Fibroblast of mammary gland (primary cell): ENCODE data around the gene TOPORS.

Experiments used
- DNase-seq: peaks from one replicate; pipeline ENCODE4 v3.0.0-alpha.2; 2010; ENCODE audit warnings: low read depth
- H3K4me3 ChIP-seq: 2 replicates; pipeline ENCODE4 v1.5.1; 2011; ENCODE audit warnings: low read depth, mild to moderate bottlenecking, low read length, moderate library complexity; ENCODE audit not compliant: control insufficient read depth
- TF ChIP-seq, protein P1 (sequence below): conservative IDR thresholded peaks from 2 replicates; pipeline ENCODE4 v1.5.1; 2011; ENCODE audit warnings: low read depth, low read length, inconsistent platforms; ENCODE audit not compliant: control insufficient read depth, insufficient read depth

Gene TOPORS

GRCh38 chr9:32574858-32575257 is 22.5 kb upstream of the TOPORS start:
- TF ChIP-seq, protein P1, sequence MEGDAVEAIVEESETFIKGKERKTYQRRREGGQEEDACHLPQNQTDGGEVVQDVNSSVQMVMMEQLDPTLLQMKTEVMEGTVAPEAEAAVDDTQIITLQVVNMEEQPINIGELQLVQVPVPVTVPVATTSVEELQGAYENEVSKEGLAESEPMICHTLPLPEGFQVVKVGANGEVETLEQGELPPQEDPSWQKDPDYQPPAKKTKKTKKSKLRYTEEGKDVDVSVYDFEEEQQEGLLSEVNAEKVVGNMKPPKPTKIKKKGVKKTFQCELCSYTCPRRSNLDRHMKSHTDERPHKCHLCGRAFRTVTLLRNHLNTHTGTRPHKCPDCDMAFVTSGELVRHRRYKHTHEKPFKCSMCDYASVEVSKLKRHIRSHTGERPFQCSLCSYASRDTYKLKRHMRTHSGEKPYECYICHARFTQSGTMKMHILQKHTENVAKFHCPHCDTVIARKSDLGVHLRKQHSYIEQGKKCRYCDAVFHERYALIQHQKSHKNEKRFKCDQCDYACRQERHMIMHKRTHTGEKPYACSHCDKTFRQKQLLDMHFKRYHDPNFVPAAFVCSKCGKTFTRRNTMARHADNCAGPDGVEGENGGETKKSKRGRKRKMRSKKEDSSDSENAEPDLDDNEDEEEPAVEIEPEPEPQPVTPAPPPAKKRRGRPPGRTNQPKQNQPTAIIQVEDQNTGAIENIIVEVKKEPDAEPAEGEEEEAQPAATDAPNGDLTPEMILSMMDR: no peak
- no peak for DNase-seq

DNA sequence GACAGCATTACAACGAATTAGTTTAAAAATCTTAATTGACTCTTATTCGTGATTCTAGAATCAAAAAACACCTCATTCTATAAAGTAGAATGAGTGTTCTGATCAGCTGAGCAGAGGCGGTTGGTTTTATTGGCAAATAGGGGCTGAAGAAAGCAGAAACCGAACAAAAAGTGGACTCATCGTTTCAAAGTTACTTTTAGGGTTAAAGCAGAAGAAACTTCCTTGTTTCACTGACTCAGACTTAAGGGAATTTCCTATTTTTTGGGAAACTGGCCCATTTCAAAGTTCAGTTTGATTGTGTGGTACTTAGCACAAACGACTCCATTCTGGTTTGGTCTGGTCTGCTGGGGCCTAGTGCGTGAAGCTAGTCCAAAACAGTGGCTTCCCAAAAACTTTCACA is 21.4 kb upstream of the TOPORS start:
- H3K4me3 ChIP-seq: no peak overlapping the region
- TF ChIP-seq, protein P1: no peak
- DNase-seq: no peak

More at GRCh38 chr9:32574858-32575257, 22.5 kb upstream of the TOPORS start:
- no peak overlapping the region for H3K4me3 ChIP-seq

DNA sequence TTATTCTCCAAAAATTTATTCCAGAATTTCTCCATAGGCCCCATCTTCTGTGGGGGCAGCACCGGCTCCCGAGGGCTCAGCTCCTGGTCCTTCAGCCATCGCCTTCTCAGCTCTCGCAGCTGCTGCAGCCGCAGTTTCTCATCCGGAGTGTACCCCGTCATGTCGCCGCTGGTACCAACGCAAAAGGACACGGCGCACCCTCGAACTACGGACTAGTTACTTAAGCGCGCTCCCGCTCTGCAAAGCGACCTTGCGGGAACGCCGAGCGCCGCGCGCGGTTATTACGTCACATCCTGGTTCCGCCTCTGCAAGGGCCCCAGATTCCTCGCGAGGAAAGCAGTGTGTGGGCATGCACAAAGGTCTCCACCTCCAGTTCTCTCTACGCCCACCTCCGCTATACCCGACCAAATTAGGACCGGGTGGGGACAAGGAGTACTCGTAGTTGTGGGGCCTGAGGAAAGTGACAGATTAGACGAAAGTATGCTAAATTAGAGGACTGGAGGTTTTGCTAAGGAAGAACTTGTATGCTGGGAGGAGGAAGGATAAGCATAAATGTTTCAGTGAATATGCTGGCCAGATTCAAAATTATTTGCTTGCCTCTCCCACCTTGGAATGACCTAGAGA is 20.6 kb upstream of the TOPORS start, which contains the start of gene NDUFB6:
NDUFB6 (minus strand) TSS at position 260 of the 624 bp plus-strand sequence; CDS start at position 161, 99 bp downstream.
- TF ChIP-seq, protein P1: no peak
- peak; percentile 91 for DNase-seq
- peak within 1 kb of the TSS; percentile 83 for H3K4me3 ChIP-seq

DNA sequence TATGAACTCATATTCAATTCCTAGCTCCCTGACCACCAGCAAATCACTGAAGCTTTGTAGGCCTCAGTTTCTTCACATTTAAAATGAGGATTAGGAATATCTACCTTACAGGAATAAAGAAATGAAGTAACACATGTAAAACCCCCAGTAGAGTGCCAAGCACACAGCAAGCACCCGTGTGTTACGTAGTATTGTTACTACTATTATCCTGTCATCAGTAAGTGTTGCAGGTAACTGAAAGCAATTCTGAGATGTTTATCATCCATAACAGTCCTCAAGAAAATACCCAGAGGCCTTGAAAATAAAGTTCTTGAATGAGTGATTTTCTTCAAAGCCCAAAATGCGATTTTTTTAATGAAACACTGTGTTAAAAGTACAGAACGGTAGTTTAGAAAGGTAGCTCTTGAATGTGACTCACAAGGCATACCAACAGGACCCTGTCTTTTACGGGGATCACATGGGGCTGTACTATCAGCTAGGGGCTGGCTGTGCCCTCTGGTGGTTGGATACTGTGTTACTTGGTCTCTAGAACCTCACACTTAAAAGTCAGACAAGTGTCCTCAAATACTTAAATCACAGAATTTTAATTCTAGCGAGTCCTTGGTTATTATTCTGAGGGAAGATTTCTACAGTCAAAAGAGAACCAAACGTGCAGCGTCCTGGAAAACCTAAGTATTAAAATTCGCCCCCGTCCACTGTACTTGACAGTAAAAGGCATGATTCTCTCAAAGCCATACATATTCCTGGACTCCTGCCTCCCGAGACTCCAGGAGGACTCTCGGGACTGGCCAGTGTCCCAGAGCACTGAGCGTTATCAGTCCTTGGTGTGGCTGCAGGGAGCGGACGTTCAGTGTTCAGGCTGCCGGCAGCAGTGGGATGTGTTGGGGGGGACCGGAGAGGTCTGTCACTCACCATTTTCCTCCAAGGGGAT is 19.8 kb upstream of the TOPORS start:
- TF ChIP-seq, protein P1: peak; percentile 83
- H3K4me3 ChIP-seq: peak overlapping the region; percentile 83
- peak; percentile 81 for DNase-seq

GRCh38 chr9:32570262-32570661 is 17.9 kb upstream of the TOPORS start:
- TF ChIP-seq, protein P1: no peak
- H3K4me3 ChIP-seq: no peak overlapping the region
- DNase-seq: no peak

- DNase-seq: no peak
- no peak overlapping the region for H3K4me3 ChIP-seq
- TF ChIP-seq, protein P1: no peak
Observed at GRCh38 chr9:32566770-32567169, 14.4 kb upstream of the TOPORS start.
